ENCODE data around the gene COL1A1. TPM values are rescaled to one million over a fixed set of nuclear protein-coding genes. Genes with fewer than 3 reads are reported as not detected.

Gene COL1A1
- total and polyA plus RNA-seq, 2 of the 13 experiments (the other 11 are each of a cell fraction or from before 2014, with no cell fraction given) = 0.05 TPM; not detected in 1

DNA sequence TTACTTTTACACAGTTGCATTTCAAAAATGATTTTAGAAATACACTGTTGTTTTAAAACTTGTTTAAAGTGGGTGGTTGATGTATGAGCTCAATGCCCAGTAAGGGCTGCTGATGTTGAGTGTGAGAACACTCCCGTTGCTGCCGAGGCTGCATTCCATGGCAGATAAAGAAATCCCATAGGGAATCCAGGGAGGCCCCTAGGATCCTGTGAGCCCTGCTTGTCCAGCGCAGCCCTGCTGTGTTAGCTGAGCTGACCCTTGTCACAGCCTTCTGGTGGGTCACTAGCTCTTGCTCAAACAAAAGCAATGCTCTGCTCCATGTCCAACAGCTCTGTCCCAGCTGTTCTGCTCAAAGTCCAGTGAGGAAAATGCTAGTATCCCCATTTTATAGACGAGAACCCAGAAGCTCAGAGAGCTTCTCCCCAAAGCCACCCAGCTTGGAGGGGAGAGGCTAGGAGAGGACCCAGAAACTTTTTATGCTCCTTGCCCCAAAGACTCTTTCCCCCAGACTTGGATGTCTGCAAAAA is 18.6 kb upstream of the COL1A1 start (continued):
- TF ChIP-seq, protein P1, sequence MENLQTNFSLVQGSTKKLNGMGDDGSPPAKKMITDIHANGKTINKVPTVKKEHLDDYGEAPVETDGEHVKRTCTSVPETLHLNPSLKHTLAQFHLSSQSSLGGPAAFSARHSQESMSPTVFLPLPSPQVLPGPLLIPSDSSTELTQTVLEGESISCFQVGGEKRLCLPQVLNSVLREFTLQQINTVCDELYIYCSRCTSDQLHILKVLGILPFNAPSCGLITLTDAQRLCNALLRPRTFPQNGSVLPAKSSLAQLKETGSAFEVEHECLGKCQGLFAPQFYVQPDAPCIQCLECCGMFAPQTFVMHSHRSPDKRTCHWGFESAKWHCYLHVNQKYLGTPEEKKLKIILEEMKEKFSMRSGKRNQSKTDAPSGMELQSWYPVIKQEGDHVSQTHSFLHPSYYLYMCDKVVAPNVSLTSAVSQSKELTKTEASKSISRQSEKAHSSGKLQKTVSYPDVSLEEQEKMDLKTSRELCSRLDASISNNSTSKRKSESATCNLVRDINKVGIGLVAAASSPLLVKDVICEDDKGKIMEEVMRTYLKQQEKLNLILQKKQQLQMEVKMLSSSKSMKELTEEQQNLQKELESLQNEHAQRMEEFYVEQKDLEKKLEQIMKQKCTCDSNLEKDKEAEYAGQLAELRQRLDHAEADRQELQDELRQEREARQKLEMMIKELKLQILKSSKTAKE (CRISPR knock-in tag; IDR thresholded peaks at IDR 0.05; ENCODE audit: borderline replicate concordance) = no peak
- TF ChIP-seq ZFP90 (CRISPR knock-in tag; IDR thresholded peaks at IDR 0.05; ENCODE audit: borderline replicate concordance) (no peak), ZNF510 (CRISPR knock-in tag; IDR thresholded peaks at IDR 0.05; ENCODE audit: low read depth) (no peak), KLF9 (CRISPR knock-in tag; IDR thresholded peaks at IDR 0.05; ENCODE audit: low read depth) (no peak), HDAC1 (CRISPR knock-in tag; IDR thresholded peaks at IDR 0.05) (peak; percentile 60), FOSL2 (CRISPR knock-in tag; IDR thresholded peaks at IDR 0.05) (peak; percentile 48; the same call in 1 of the 2 replicates), TEAD3 (CRISPR knock-in tag; optimal IDR thresholded peaks at IDR 0.05; ENCODE audit: borderline replicate concordance) (peak; percentile 77), ZNF616 (CRISPR knock-in tag; IDR thresholded peaks at IDR 0.05; ENCODE audit: low read depth) (no peak), PHF5A (CRISPR knock-in tag; IDR thresholded peaks at IDR 0.05; ENCODE audit: low read depth, unreplicated experiment) (no peak), IRX3 (CRISPR knock-in tag; IDR thresholded peaks at IDR 0.05; ENCODE audit: borderline replicate concordance, low read depth) (no peak), ATF4 (CRISPR knock-in tag; IDR thresholded peaks at IDR 0.05) (no peak), ZKSCAN1 (IDR thresholded peaks at IDR 0.05; ENCODE audit: low read length) (no peak), REXO4 (CRISPR knock-in tag; IDR thresholded peaks at IDR 0.05; ENCODE audit: borderline replicate concordance) (no peak), FOXC1 (CRISPR knock-in tag; IDR thresholded peaks at IDR 0.05; ENCODE audit: borderline replicate concordance) (no peak), JUND (CRISPR knock-in tag; IDR thresholded peaks at IDR 0.05) (no peak), JDP2 (CRISPR knock-in tag; IDR thresholded peaks at IDR 0.05; ENCODE audit: borderline replicate concordance) (no peak), MYNN (CRISPR knock-in tag; IDR thresholded peaks at IDR 0.05; ENCODE audit: low read depth) (no peak), GTF3A (CRISPR knock-in tag; conservative IDR thresholded peaks at IDR 0.05) (no peak), EHMT2 (IDR thresholded peaks at IDR 0.05; ENCODE audit: borderline replicate concordance, low read depth, low read length) (no peak), ZNF333 (CRISPR knock-in tag; IDR thresholded peaks at IDR 0.05; ENCODE audit: borderline replicate concordance) (no peak), ZBTB20 (CRISPR knock-in tag; IDR thresholded peaks at IDR 0.05; ENCODE audit: borderline replicate concordance, low read depth) (no peak), THAP9 (CRISPR knock-in tag; IDR thresholded peaks at IDR 0.05; ENCODE audit: borderline replicate concordance) (no peak)
- TF ChIP-seq, protein P2, sequence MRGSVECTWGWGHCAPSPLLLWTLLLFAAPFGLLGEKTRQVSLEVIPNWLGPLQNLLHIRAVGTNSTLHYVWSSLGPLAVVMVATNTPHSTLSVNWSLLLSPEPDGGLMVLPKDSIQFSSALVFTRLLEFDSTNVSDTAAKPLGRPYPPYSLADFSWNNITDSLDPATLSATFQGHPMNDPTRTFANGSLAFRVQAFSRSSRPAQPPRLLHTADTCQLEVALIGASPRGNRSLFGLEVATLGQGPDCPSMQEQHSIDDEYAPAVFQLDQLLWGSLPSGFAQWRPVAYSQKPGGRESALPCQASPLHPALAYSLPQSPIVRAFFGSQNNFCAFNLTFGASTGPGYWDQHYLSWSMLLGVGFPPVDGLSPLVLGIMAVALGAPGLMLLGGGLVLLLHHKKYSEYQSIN (CRISPR knock-in tag; IDR thresholded peaks at IDR 0.05; ENCODE audit: borderline replicate concordance) = no peak
